Thyroid gland (tissue), 4 donors: ENCODE measurements around the gene IER3.

ENCODE experiments used
- CTCF ChIP-seq, 6 experiments: fragments of 200-600 bp in 3 of 6; fragments of 450-650 bp in 3 of 6; sonication (generic) in 3 of 6; IDR thresholded peaks; one replicate each; pipeline ENCODE4 v1.5.1; 2016 to 2019; ENCODE audit warnings: antibody characterized with exemption in 6 of 6, mild to moderate bottlenecking in 2 of 6, inconsistent platforms in 1 of 6, moderate library complexity in 1 of 6
- POLR2A ChIP-seq, 2 donors: fragments of 450-650 bp; IDR thresholded peaks; one replicate each; pipeline ENCODE4 v1.6.1; 2017; ENCODE audit warnings: antibody characterized with exemption in 2 of 2, mild to moderate bottlenecking in 2 of 2, moderate library complexity in 1 of 2

- no peak for TF ChIP-seq CTCF (IDR thresholded peaks at IDR 0.05)
- no peak for TF ChIP-seq POLR2A (IDR thresholded peaks at IDR 0.05)
Observed at GRCh38 chr6:30741789-30742315, 2.5 kb downstream of the IER3 start.
